Thoracic aorta (tissue), 2 donors: Measurements from ENCODE around the gene VDR. TPM values are rescaled to one million over a fixed set of nuclear protein-coding genes. Genes with fewer than 3 reads are reported as not detected.

ENCODE experiments used
- ATAC-seq: fragments of 150-250 bp; one replicate; pipeline ENCODE4 v1.8.0; 2017; ENCODE audit warnings: low read depth; ENCODE audit not compliant: insufficient number of reproducible peaks, low FRiP score
- DNase-seq: peaks from one replicate; pipeline ENCODE4 v3.0.0-alpha.2; 2020; ENCODE audit warnings: low spot score
- H3K27ac ChIP-seq, 2 donors: fragments of 200-600 bp; sonication (generic); 1 replicate in 1 of 2; 2 replicates in 1 of 2; pipeline ENCODE4 v1.5.1; 2016; ENCODE audit warnings: mild to moderate bottlenecking in 2 of 2, moderate library complexity in 2 of 2
- H3K27me3 ChIP-seq: fragments of 200-600 bp; sonication (generic); replicated peaks from 2 replicates; pipeline ENCODE4 v1.6.0; 2016; ENCODE audit warnings: mild to moderate bottlenecking; ENCODE audit not compliant: insufficient read depth
- H3K36me3 ChIP-seq: fragments of 200-600 bp; sonication (generic); one replicate; pipeline ENCODE4 v1.5.1; 2016
- H3K4me1 ChIP-seq, 2 donors: fragments of 200-600 bp; sonication (generic); 1 replicate in 1 of 2; 2 replicates in 1 of 2; pipeline versions ENCODE4 v1.5.1 to v1.6.0; 2016; ENCODE audit warnings: low read depth in 2 of 2, mild to moderate bottlenecking in 1 of 2; ENCODE audit not compliant: control insufficient read depth in 1 of 2
- H3K4me3 ChIP-seq: fragments of 200-600 bp; sonication (generic); 2 replicates; pipeline ENCODE4 v1.5.1; 2016; ENCODE audit warnings: mild to moderate bottlenecking
- H3K9me3 ChIP-seq: fragments of 200-600 bp; sonication (generic); 2 replicates; pipeline ENCODE4 v1.5.1; 2016
- CTCF ChIP-seq: fragments of 200-600 bp; sonication (generic); IDR thresholded peaks from one replicate; pipeline ENCODE4 v1.5.1; 2019; ENCODE audit warnings: antibody characterized with exemption
- total RNA-seq, 2 donors: library from RNA; depleted of rRNA; stranded (reverse); fragments of >200 nt; gene quantifications; one replicate each; pipeline versions ENCODE4 v1.1.0 to v1.2.3, GENCODE V29; 2016

Gene VDR
- total RNA-seq, 2 donors from 2014 or later: 6.8 to 10.3 TPM

GRCh38 chr12:47900131-47901062 lies 4.4 kb downstream of the VDR start:
- no peaks in the 10 kb centered on the region for H3K27me3 ChIP-seq
- DNase-seq (no peak), ATAC-seq (no peak)
- H3K27ac ChIP-seq: no peak overlapping the region
- TF ChIP-seq CTCF: no peak
- H3K4me1 ChIP-seq: peaks cover 18 to 23% of the 10 kb centered on the region in 2 donors
- no peak overlapping the region for H3K4me3 ChIP-seq
- no peaks in the 10 kb centered on the region for H3K9me3 ChIP-seq
- no peaks in the 10 kb centered on the region for H3K36me3 ChIP-seq

GRCh38 chr12:47899466-47899865 lies 5.3 kb downstream of the VDR start:
- H3K4me3 ChIP-seq: no peak overlapping the region
- H3K27me3 ChIP-seq: no peaks in the 10 kb centered on the region
- TF ChIP-seq CTCF: no peak
- H3K9me3 ChIP-seq: no peaks in the 10 kb centered on the region
- ATAC-seq: no peak
- peaks cover 18 to 20% of the 10 kb centered on the region in 2 donors for H3K4me1 ChIP-seq
- no peak overlapping the region for H3K27ac ChIP-seq
- DNase-seq: no peak
- no peaks in the 10 kb centered on the region for H3K36me3 ChIP-seq

GRCh38 chr12:47896633-47897032 lies 8.2 kb downstream of the VDR start:
- no peaks in the 10 kb centered on the region for H3K9me3 ChIP-seq
- H3K36me3 ChIP-seq: no peaks in the 10 kb centered on the region
- H3K27ac ChIP-seq: no peak overlapping the region
- H3K4me1 ChIP-seq: no peaks in the 10 kb centered on the region
- ATAC-seq: no peak
- no peak for TF ChIP-seq CTCF
- no peak for DNase-seq
- H3K27me3 ChIP-seq: no peaks in the 10 kb centered on the region
- H3K4me3 ChIP-seq: no peak overlapping the region

- no peak for ATAC-seq
- Histone ChIP-seq H3K9me3 (no peaks in the 10 kb centered on the region), H3K4me1 (no peaks in the 10 kb centered on the region), H3K27ac (no peak overlapping the region), H3K4me3 (no peak overlapping the region), H3K36me3 (no peaks in the 10 kb centered on the region), H3K27me3 (no peaks in the 10 kb centered on the region)
- no peak for DNase-seq
- TF ChIP-seq CTCF: no peak
These were observed 8.8 kb downstream of the VDR start for GRCh38 chr12:47896022-47896421.

- ATAC-seq: no peak
These were observed 10.1 kb downstream of the VDR start for GRCh38 chr12:47894652-47895051.

More at GRCh38 chr12:47894652-47895051, 10.1 kb downstream of the VDR start:
- no peak for DNase-seq
- Histone ChIP-seq H3K4me1 (no peaks in the 10 kb centered on the region), H3K36me3 (no peaks in the 10 kb centered on the region), H3K9me3 (no peaks in the 10 kb centered on the region), H3K27me3 (no peaks in the 10 kb centered on the region), H3K4me3 (no peak overlapping the region), H3K27ac (no peak overlapping the region)
- no peak for TF ChIP-seq CTCF
